HG03196 (cell line): ENCODE results near the gene HNF4A.

Source experiments
- ATAC-seq: cut with Tn5 transposase; IDR thresholded peaks from one replicate; pipeline ENCODE4 v1.9.1; 2021; ENCODE audit not compliant: unreplicated experiment

The HNF4A gene

GRCh38 chr20:44423480-44423879 lies 68.0 kb downstream of the HNF4A start:
- ATAC-seq, result no peak

DNA sequence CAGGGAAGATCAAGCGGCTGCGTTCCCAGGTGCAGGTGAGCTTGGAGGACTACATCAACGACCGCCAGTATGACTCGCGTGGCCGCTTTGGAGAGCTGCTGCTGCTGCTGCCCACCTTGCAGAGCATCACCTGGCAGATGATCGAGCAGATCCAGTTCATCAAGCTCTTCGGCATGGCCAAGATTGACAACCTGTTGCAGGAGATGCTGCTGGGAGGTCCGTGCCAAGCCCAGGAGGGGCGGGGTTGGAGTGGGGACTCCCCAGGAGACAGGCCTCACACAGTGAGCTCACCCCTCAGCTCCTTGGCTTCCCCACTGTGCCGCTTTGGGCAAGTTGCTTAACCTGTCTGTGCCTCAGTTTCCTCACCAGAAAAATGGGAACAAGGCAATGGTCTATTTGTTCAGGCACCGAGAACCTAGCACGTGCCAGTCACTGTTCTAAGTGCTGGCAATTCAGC lies 68.6 kb downstream of the HNF4A start:
- ATAC-seq, result no peak

DNA sequence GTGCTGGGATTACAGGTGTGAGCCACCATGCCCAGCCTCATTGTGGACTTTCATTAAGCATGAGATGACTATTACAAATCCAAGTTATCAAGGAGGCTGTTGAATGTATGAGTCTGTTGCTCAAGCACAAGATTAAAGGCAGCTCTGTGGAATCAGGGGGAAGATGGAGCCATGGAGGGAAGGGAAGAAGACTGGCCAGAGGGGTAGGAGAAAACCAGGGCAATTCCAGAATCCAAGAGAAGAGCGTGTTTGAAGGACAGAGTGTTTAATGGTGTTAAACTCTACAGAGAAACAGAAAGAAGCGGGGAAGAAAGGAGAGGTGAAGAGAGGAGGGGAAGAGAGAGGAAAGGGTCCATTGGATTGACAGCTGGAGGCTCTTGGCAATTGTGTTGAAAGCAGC lies 70.4 kb downstream of the HNF4A start:
- no peak for ATAC-seq

DNA sequence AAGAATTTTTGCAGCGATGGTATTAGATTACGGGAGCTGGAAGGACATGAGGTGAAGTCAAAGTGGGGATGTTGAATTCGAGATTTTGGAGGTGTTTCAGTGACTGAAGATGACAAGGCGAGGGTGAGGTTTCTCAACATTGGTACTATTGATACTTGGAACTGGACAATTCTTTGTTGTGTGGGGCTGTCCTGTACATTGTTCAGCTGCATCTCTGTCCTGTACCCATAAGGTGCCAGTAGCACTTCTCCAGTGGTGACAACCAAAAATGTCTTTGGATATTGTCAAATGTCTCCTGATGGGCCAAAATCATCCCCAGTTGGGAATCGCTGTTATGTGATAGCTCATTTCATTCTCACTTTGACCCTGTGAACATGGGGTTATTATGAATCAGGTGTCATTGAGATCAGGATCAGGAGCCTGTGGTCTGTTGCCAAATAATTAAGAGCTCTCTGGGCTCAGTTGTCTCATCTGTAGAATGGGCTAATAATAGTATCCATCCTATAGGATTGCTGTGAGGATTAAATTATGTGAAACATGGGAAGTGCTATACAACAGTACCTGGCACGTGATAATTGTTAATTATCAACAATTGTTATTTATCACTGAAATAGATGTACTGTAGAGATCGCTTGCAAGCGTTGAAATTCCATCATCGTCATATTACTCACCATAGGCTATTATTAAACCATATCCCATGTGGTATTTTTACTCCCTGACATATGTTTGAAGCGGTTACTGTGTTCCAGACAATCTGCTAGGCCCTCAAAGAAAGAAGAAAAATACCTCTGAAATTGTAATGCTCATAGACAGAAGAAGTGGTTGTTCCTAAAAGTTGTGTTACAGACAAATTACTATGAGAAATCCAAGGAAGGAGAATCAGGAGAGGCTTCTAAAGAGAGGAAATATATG lies 71.6 kb downstream of the HNF4A start:
- no peak for ATAC-seq

DNA sequence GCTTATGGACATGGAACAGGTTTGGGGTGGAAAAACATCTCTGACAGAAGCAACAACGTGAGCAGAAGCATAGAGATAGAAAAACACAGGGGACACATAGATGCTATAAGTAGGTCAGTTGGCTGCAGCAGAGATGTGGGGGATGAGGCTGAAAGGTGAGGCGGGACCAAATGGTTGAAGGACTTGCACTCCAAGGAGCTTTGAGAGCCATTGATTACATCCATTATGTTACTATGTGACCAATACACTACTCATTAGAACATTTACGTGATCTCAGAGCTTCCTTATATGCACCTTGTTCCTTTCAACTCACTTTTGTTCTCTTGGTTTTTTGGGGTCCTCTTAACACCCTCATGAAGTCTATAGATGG lies 72.3 kb downstream of the HNF4A start:
- ATAC-seq, result no peak

- no peak for ATAC-seq
These were observed 72.9 kb downstream of the HNF4A start for GRCh38 chr20:44428174-44429016.

DNA sequence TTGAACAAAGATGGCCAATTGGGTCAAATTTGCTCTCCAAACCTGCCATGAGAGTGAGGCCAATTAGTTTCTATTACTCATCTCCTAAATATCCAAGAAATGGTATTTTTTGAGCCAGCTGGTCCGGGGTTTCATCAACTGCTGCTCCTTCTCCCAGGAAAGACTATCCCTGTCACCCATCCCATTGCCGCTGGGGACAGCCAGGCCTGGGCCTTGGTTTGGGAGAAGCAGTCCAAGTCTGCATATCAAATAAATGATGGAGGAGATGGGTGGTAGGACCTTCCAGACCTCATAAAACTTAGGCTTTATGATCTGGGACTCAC lies 73.5 kb downstream of the HNF4A start:
- no peak for ATAC-seq

- ATAC-seq, result no peak
These were observed 74.1 kb downstream of the HNF4A start for GRCh38 chr20:44429419-44430269.

DNA sequence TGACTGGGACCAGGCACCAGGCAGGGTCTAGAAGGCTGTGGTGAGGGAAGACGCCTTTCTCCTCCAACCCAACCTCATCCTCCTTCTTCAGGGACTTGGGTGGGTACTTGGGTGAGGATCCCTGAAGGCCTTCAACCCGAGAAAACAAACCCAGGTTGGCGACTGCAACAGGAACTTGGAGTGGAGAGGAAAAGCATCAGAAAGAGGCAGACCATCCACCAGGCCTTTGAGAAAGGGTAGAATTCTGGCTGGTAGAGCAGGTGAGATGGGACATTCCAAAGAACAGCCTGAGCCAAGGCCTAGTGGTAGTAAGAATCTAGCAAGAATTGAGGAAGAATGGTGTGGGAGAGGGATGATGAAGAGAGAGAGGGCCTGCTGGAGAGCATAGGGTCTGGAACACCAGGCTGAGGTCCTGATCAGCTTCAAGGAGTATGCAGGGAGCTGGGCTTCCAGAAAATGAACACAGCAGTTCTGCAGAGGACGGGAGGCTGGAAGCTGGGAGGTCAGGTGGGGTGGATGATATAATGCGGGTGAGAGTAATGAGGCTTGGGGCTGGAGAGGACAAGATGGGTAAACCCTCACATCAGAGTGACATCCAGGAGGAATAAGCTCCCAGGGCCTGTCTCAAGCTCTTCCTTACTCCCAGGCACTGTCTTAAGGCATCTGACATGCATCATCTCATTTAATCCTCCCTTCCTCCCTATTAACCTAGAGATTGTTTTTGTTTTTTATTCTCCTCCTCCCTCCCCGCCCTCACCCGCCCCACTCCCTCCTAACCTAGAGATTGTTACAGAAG lies 75.0 kb downstream of the HNF4A start:
- no peak for ATAC-seq

DNA sequence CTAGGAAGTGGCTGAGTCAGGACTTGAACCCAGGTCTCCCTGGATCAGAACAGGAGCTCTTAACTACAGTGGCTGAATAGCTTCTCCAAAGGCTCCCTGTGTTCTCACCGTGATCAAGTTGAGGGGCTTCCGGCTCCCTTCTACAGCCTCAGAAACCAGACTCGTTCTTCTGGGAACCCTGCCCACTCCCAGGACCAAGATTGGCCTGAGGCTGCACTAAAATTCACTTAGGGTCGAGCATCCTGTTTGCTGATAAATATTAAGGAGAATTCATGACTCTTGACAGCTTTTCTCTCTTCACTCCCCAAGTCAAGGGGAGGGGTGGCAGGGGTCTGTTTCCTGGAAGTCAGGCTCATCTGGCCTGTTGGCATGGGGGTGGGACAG lies 75.6 kb downstream of the HNF4A start:
- no peak for ATAC-seq

GRCh38 chr20:44431502-44432234 lies 76.2 kb downstream of the HNF4A start:
- ATAC-seq, result no peak

DNA sequence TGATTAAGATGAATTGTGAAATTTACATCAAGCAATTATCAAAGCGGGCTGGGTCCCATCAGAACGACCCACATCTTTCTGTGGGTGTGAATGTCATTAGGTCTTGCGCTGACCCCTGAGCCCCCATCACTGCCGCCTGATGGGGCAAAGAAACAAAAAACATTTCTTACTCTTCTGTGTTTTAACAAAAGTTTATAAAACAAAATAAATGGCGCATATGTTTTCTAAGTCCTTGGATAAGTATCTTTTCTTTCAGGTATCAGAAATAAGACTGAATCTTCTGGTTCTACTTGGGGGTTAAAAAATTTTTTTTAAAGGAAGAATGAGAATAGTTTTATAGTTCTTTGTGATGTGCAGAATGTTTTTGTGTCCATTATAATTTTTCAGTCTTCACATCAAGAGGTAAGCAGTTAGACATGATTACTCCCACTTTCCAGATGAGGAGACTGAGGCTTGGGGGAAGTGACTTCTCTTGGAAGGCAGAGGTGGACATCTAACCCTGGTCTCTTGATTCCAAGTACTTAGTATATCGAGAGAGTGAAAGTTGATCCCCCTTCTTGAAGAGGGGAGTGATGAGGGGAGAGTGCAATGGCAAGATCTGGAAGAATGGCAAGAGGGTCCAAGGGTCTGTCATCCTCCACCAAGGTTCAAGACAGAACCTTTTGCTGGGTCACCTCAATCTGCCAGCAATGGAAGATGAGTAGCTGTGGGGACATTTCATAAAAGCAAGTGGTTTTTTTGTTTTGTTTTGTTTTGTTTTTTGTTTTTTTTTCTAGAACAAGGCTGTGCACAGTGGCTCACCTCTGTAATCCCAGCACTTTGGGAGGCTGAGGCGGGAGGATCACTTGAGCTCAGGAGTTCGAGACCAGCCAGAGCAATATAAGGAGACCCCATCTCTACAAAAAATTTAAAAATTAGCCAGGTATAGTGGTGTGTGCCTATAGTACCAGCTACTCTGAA lies 77.4 kb downstream of the HNF4A start:
- ATAC-seq, result no peak

DNA sequence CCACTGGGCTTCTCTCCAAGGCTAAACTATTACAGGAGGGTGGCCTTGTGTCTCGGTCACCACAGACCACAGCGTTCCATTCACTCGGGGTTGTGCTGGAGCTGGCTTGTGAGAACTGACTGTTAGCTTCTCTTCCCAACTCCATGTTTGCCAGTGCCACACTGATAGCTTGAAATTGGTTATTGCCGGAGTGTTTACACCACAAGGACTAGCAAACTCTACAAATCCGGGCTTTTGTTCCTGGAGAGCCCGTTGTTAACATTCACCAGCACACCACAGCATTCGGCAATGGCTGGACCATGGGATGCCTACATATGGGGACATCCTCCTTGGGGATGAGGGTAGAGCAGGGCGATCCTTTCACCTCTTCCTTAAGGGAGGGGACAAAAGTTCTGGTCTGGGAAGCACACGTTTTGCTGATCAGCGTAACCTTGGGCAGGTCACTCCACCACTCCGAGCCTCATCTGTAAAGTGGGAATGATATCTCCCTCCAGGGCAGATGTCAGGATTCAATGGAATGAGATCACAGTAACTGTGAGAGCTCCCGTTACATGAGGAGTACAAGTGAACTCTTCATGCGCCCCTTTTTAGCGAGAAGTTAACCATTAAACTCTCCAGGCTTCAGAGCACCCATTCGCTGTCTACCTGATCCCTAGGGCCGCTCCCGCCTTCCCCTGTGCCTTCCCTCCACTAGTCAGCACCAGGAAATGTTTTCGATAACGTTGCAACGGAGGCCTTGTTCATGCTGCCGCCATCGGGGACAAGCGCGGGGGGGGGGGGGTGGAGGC lies 78.4 kb downstream of the HNF4A start:
- no peak for ATAC-seq

- ATAC-seq, result no peak
These were observed 80.3 kb downstream of the HNF4A start for GRCh38 chr20:44435630-44436335.

DNA sequence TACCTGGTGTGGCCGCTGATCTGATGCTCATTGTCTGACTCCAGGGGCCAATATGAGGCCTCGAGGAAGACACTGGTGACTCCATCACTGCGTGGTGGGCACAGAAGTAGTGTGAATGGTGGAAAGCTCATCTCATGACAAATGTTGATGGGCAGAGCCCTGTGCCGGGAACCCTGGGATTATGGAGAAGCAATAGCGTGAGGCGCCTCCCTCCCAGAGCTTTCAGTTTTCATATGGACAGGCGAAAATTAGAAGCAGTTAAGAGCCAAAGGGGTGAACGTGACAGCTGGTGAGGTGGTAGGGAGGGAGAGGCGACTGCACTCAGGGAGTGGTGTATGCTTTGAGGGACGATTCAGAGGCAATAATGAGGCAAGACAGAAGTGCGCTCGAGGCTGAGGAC lies 80.9 kb downstream of the HNF4A start:
- ATAC-seq, result no peak

GRCh38 chr20:44437497-44437896 lies 82.0 kb downstream of the HNF4A start:
- no peak for ATAC-seq

DNA sequence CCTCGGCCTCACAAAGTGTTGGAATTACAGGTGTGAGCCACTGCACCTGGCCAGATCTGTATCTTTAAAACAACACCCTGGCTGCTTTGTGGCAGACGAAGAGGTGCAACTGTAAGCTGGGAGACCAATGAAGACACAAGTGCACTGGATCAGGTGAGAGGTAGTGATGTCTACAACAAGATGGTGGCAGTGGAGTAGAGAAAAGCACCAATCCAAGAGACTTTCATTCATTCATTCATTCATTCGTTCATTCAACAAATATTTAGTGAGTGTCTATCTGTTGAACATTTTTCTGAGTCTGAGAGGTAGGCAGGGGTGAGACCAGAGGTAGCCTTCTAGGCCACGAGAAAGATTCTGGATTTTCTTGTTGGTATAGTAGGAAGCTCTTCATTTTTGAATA lies 83.3 kb downstream of the HNF4A start:
- no peak for ATAC-seq
